ENCODE results near the gene PODXL. TPM values are rescaled to one million over a fixed set of nuclear protein-coding genes. Genes with fewer than 3 reads are reported as not detected.

Gene PODXL
- total RNA-seq, 5 donors from 2014 or later (not counting 1 experiment from before 2014, with no cell fraction given), result 0.63 to 2.6 (median 1.5) TPM

- no peak for DNase-seq
- no peak overlapping the region for H3K27ac ChIP-seq (ENCODE audit: low read length)
- H3K36me3 ChIP-seq (ENCODE audit: control insufficient read depth in 2 of 2, extremely low read depth in 1 of 2, insufficient read depth in 1 of 2, low read length in 1 of 2), result no peaks in the 10 kb centered on the region
- no peaks in the 10 kb centered on the region for H3K36me3 Mint-ChIP-seq
- WGBS (ENCODE audit: insufficient coverage), result 91% methylated on average over 3 of the region's 3 CpGs
- H3K27ac Mint-ChIP-seq, result no peak overlapping the region
- peaks cover 2 to 8% of the 10 kb centered on the region in 2 donors for H3K27me3 Mint-ChIP-seq
- no peak overlapping the region for H3K4me3 ChIP-seq (ENCODE audit: control insufficient read depth in 1 of 2, extremely low read depth in 1 of 2, low read length in 1 of 2)
- H3K27me3 ChIP-seq (replicated peaks in 1 of 2; ENCODE audit: control insufficient read depth in 2 of 2, extremely low read depth in 1 of 2, insufficient read depth in 2 of 2, low read length in 1 of 2), result peaks cover 0 to 16% of the 10 kb centered on the region in 2 experiments
- CTCF ChIA-PET, result no interaction called here
- POLR2A ChIA-PET, result no interaction called here
- no peaks in the 10 kb centered on the region for H3K4me1 ChIP-seq (ENCODE audit: control insufficient read depth in 1 of 2, extremely low read depth in 1 of 2, insufficient read depth in 2 of 2, low read length in 2 of 2)
- no peaks in the 10 kb centered on the region for H3K9me3 ChIP-seq
- no peaks in the 10 kb centered on the region for H3K9me3 Mint-ChIP-seq
- ATAC-seq (replicated peaks in 1 of 4), result no peak
- H3K4me1 Mint-ChIP-seq, result peaks cover 0 to 10% (median 4%) of the 10 kb centered on the region in 3 donors
- H3K4me3 Mint-ChIP-seq, result no peak overlapping the region
Observed at GRCh38 chr7:131544021-131544420, 12.4 kb downstream of the PODXL start.

- Mint-ChIP-seq H3K4me1 (peaks cover 0 to 10% (median 4%) of the 10 kb centered on the region in 3 donors), H3K27ac (no peak overlapping the region), H3K27me3 (peaks cover 2 to 5% of the 10 kb centered on the region in 2 donors), H3K36me3 (no peaks in the 10 kb centered on the region), H3K4me3 (no peak overlapping the region), H3K9me3 (no peaks in the 10 kb centered on the region)
- Histone ChIP-seq H3K27ac (ENCODE audit: low read length) (no peak overlapping the region), H3K4me3 (ENCODE audit: control insufficient read depth in 1 of 2, extremely low read depth in 1 of 2, low read length in 1 of 2) (no peak overlapping the region), H3K36me3 (ENCODE audit: control insufficient read depth in 2 of 2, extremely low read depth in 1 of 2, insufficient read depth in 1 of 2, low read length in 1 of 2) (no peaks in the 10 kb centered on the region), H3K4me1 (ENCODE audit: control insufficient read depth in 1 of 2, extremely low read depth in 1 of 2, insufficient read depth in 2 of 2, low read length in 2 of 2) (no peaks in the 10 kb centered on the region), H3K9me3 (no peaks in the 10 kb centered on the region), H3K27me3 (replicated peaks in 1 of 2; ENCODE audit: control insufficient read depth in 2 of 2, extremely low read depth in 1 of 2, insufficient read depth in 2 of 2, low read length in 1 of 2) (peaks cover 0 to 16% of the 10 kb centered on the region in 2 experiments)
- ATAC-seq (replicated peaks in 1 of 4) (no peak), DNase-seq (no peak)
- 100% methylated on average over 1 of the region's 5 CpGs for WGBS (ENCODE audit: insufficient coverage)
- ChIA-PET CTCF (interaction anchor here in 1 of 2 donors (0.5 kb wide), 1 partner anchor 116 kb away, joined by 3 read pairs; no protein-coding TSS in a partner anchor), POLR2A (no interaction called here)
Observed at GRCh38 chr7:131543298-131543697, 13.1 kb downstream of the PODXL start.

- POLR2A ChIA-PET, result no interaction called here
- CTCF ChIA-PET, result no interaction called here
Observed at GRCh38 chr7:131540491-131541162, 15.8 kb downstream of the PODXL start.

GRCh38 chr7:131538813-131539179, 17.6 kb downstream of the PODXL start:
- Histone ChIP-seq H3K27me3 (replicated peaks in 1 of 2; ENCODE audit: control insufficient read depth in 2 of 2, extremely low read depth in 1 of 2, insufficient read depth in 2 of 2, low read length in 1 of 2) (peaks cover 0 to 3% of the 10 kb centered on the region in 2 experiments), H3K4me3 (ENCODE audit: control insufficient read depth in 1 of 2, extremely low read depth in 1 of 2, low read length in 1 of 2) (no peak overlapping the region), H3K4me1 (ENCODE audit: control insufficient read depth in 1 of 2, extremely low read depth in 1 of 2, insufficient read depth in 2 of 2, low read length in 2 of 2) (no peaks in the 10 kb centered on the region), H3K9me3 (no peaks in the 10 kb centered on the region), H3K36me3 (ENCODE audit: control insufficient read depth in 2 of 2, extremely low read depth in 1 of 2, insufficient read depth in 1 of 2, low read length in 1 of 2) (no peaks in the 10 kb centered on the region), H3K27ac (ENCODE audit: low read length) (no peak overlapping the region)
- WGBS (ENCODE audit: insufficient coverage), result 90% methylated on average over 4 of the region's 7 CpGs
- no peaks in the 10 kb centered on the region for H3K4me1 Mint-ChIP-seq
- CTCF ChIA-PET, result interaction anchor here in 1 of 2 donors (1.6 kb wide), 1 partner anchor 14 kb away, joined by 4 read pairs; no protein-coding TSS in a partner anchor
- no peak overlapping the region for H3K27ac Mint-ChIP-seq
- no peak for ATAC-seq (replicated peaks in 1 of 4)
- H3K4me3 Mint-ChIP-seq, result no peak overlapping the region
- DNase-seq, result no peak
- H3K36me3 Mint-ChIP-seq, result no peaks in the 10 kb centered on the region
- POLR2A ChIA-PET, result no interaction called here
- H3K27me3 Mint-ChIP-seq, result peaks cover 4 to 5% of the 10 kb centered on the region in 2 donors
- no peaks in the 10 kb centered on the region for H3K9me3 Mint-ChIP-seq

More at GRCh38 chr7:131540491-131541162, 15.8 kb downstream of the PODXL start:
- Histone ChIP-seq H3K27ac (ENCODE audit: low read length) (no peak overlapping the region), H3K9me3 (no peaks in the 10 kb centered on the region), H3K27me3 (replicated peaks in 1 of 2; ENCODE audit: control insufficient read depth in 2 of 2, extremely low read depth in 1 of 2, insufficient read depth in 2 of 2, low read length in 1 of 2) (peaks cover 0 to 11% of the 10 kb centered on the region in 2 experiments), H3K4me3 (ENCODE audit: control insufficient read depth in 1 of 2, extremely low read depth in 1 of 2, low read length in 1 of 2) (no peak overlapping the region), H3K36me3 (ENCODE audit: control insufficient read depth in 2 of 2, extremely low read depth in 1 of 2, insufficient read depth in 1 of 2, low read length in 1 of 2) (no peaks in the 10 kb centered on the region), H3K4me1 (ENCODE audit: control insufficient read depth in 1 of 2, extremely low read depth in 1 of 2, insufficient read depth in 2 of 2, low read length in 2 of 2) (no peaks in the 10 kb centered on the region)
- Mint-ChIP-seq H3K36me3 (no peaks in the 10 kb centered on the region), H3K9me3 (no peaks in the 10 kb centered on the region), H3K4me3 (no peak overlapping the region), H3K27me3 (peaks cover 4 to 5% of the 10 kb centered on the region in 2 donors), H3K4me1 (peaks cover 0 to 10% (median 2%) of the 10 kb centered on the region in 3 donors), H3K27ac (no peak overlapping the region)
- WGBS (ENCODE audit: insufficient coverage), result 86% methylated on average over 15 of the region's 18 CpGs
- ATAC-seq (replicated peaks in 1 of 4) (no peak), DNase-seq (no peak)

- H3K27me3 Mint-ChIP-seq, result peaks cover 4 to 5% of the 10 kb centered on the region in 2 donors
- CTCF ChIA-PET, result interaction anchor here (0.6 to 1.6 kb wide), 2 partner anchors 15 to 35 kb away, joined by 4 to 6 read pairs; no protein-coding TSS in a partner anchor
Observed at GRCh38 chr7:131538071-131538812, 18.2 kb downstream of the PODXL start.

GRCh38 chr7:131537571-131537978, 18.9 kb downstream of the PODXL start:
- POLR2A ChIA-PET, result no interaction called here
- CTCF ChIA-PET, result interaction anchor here (0.6 to 0.7 kb wide), 3 partner anchors 9 to 103 kb away, joined by 6 to 7 read pairs (median 6); no protein-coding TSS in a partner anchor
- peaks cover 0 to 10% of the 10 kb centered on the region in 2 experiments for H3K27me3 ChIP-seq (replicated peaks in 1 of 2; ENCODE audit: control insufficient read depth in 2 of 2, extremely low read depth in 1 of 2, insufficient read depth in 2 of 2, low read length in 1 of 2)
- Mint-ChIP-seq H3K36me3 (no peaks in the 10 kb centered on the region), H3K4me3 (no peak overlapping the region), H3K27me3 (peaks cover 4 to 5% of the 10 kb centered on the region in 2 donors), H3K27ac (no peak overlapping the region), H3K4me1 (no peaks in the 10 kb centered on the region), H3K9me3 (no peaks in the 10 kb centered on the region)
- no peak for ATAC-seq (replicated peaks in 1 of 4)
- no peaks in the 10 kb centered on the region for H3K9me3 ChIP-seq
- DNase-seq, result no peak
- no peak overlapping the region for H3K27ac ChIP-seq (ENCODE audit: low read length)
- 88% methylated on average over 9 of the region's 12 CpGs for WGBS (ENCODE audit: insufficient coverage)
- no peaks in the 10 kb centered on the region for H3K4me1 ChIP-seq (ENCODE audit: control insufficient read depth in 1 of 2, extremely low read depth in 1 of 2, insufficient read depth in 2 of 2, low read length in 2 of 2)
- no peaks in the 10 kb centered on the region for H3K36me3 ChIP-seq (ENCODE audit: control insufficient read depth in 2 of 2, extremely low read depth in 1 of 2, insufficient read depth in 1 of 2, low read length in 1 of 2)
- H3K4me3 ChIP-seq (ENCODE audit: control insufficient read depth in 1 of 2, extremely low read depth in 1 of 2, low read length in 1 of 2), result no peak overlapping the region

More at GRCh38 chr7:131538071-131538812, 18.2 kb downstream of the PODXL start:
- POLR2A ChIA-PET, result no interaction called here
- Mint-ChIP-seq H3K36me3 (no peaks in the 10 kb centered on the region), H3K9me3 (no peaks in the 10 kb centered on the region), H3K27ac (no peak overlapping the region), H3K4me1 (no peaks in the 10 kb centered on the region), H3K4me3 (no peak overlapping the region)
- no peaks in the 10 kb centered on the region for H3K9me3 ChIP-seq
- no peaks in the 10 kb centered on the region for H3K4me1 ChIP-seq (ENCODE audit: control insufficient read depth in 1 of 2, extremely low read depth in 1 of 2, insufficient read depth in 2 of 2, low read length in 2 of 2)
- H3K27ac ChIP-seq (ENCODE audit: low read length), result no peak overlapping the region
- 89% methylated on average over 7 of the region's 13 CpGs for WGBS (ENCODE audit: insufficient coverage)
- H3K4me3 ChIP-seq (ENCODE audit: control insufficient read depth in 1 of 2, extremely low read depth in 1 of 2, low read length in 1 of 2), result no peak overlapping the region
- peaks cover 0 to 4% of the 10 kb centered on the region in 2 experiments for H3K27me3 ChIP-seq (replicated peaks in 1 of 2; ENCODE audit: control insufficient read depth in 2 of 2, extremely low read depth in 1 of 2, insufficient read depth in 2 of 2, low read length in 1 of 2)
- ATAC-seq (replicated peaks in 1 of 4) (no peak), DNase-seq (no peak)
- H3K36me3 ChIP-seq (ENCODE audit: control insufficient read depth in 2 of 2, extremely low read depth in 1 of 2, insufficient read depth in 1 of 2, low read length in 1 of 2), result no peaks in the 10 kb centered on the region
